Esophagus muscularis mucosa (tissue), 4 donors: ENCODE data around the gene PAIP1. TPM values are rescaled to one million over a fixed set of nuclear protein-coding genes. Genes with fewer than 3 reads are reported as not detected.
A peak's percentile ranks its signal among the peaks of the same experiment; 100 is the strongest.
"Not testable (repeated sequence)": the region's sequence is repeated elsewhere in the genome, so short reads cannot be mapped to it uniquely, and the experiment has no call there.

ENCODE experiments used
- DNase-seq: peaks from one replicate; pipeline ENCODE4 v3.0.0-alpha.2; 2017; ENCODE audit errors: extremely low spot score
- H3K27ac ChIP-seq, 4 donors: fragments of 200-600 bp; sonication (generic); replicated peaks in 1 of 4; 1 replicate in 3 of 4; 2 replicates in 1 of 4; pipeline ENCODE4 v1.5.1; 2016 to 2019; ENCODE audit warnings: mild to moderate bottlenecking in 1 of 4
- H3K27me3 ChIP-seq, 4 donors: fragments of 200-600 bp; sonication (generic); one replicate each; pipeline versions ENCODE4 v1.5.1 to v1.6.0; 2016 to 2019
- H3K36me3 ChIP-seq, 4 donors: fragments of 200-600 bp; sonication (generic); one replicate each; pipeline ENCODE4 v1.5.1; 2016 to 2019
- H3K4me1 ChIP-seq, 4 donors: fragments of 200-600 bp; sonication (generic); one replicate each; pipeline ENCODE4 v1.5.1; 2016 to 2019
- H3K4me3 ChIP-seq, 4 donors: fragments of 200-600 bp; sonication (generic); 1 replicate in 2 of 4; 2 replicates in 2 of 4; pipeline ENCODE4 v1.5.1; 2016 to 2019; ENCODE audit warnings: mild to moderate bottlenecking in 4 of 4, moderate library complexity in 1 of 4
- H3K9me3 ChIP-seq, 4 donors: fragments of 200-600 bp; sonication (generic); 1 replicate in 3 of 4; 2 replicates in 1 of 4; pipeline ENCODE4 v1.5.1; 2016 to 2019
- CTCF ChIP-seq, 3 experiments: fragments of 200-600 bp in 2 of 3; fragments of 450-650 bp in 1 of 3; sonication (generic) in 2 of 3; IDR thresholded peaks; one replicate each; pipeline ENCODE4 v1.5.1; 2017 to 2019; ENCODE audit warnings: antibody characterized with exemption in 3 of 3, mild to moderate bottlenecking in 2 of 3, moderate library complexity in 1 of 3
- EP300 ChIP-seq: sonication (generic); formaldehyde crosslinking; IDR thresholded peaks from one replicate; pipeline ENCODE4 v1.6.1; 2017; ENCODE audit warnings: antibody characterized with exemption
- POLR2A ChIP-seq: fragments of 450-650 bp; IDR thresholded peaks from one replicate; pipeline ENCODE4 v1.6.1; 2017; ENCODE audit warnings: antibody characterized with exemption, moderate library complexity, mild to moderate bottlenecking, low read depth
- POLR2AphosphoS5 ChIP-seq, 2 donors: sonication (generic); formaldehyde crosslinking; IDR thresholded peaks; one replicate each; pipeline ENCODE4 v1.6.1; 2017; ENCODE audit warnings: antibody characterized with exemption in 2 of 2
- WGBS: methylation state at CpG from one replicate; pipeline ENCODE4 v1.1.5; 2018; 5-methylcytosine and 5-hydroxymethylcytosine counted together
- intact Hi-C: fragments of 100-400 bp; cut with DNase I; formaldehyde crosslinking; loops from one replicate; pipeline ENCODE4 v1.15.1; 2023
- total RNA-seq, 4 donors: library from RNA; depleted of rRNA; stranded (reverse); fragments of >200 nt; gene quantifications; one replicate each; pipeline versions ENCODE4 v1.1.0 to v1.2.1, GENCODE V29; 2016

PAIP1 gene
- total RNA-seq, 4 donors from 2014 or later: 81.4 to 135 (median 106) TPM

GRCh38 chr5:43514816-43515677, 41.8 kb downstream of the PAIP1 start, which contains the start of gene C5orf34:
Gene C5orf34, minus strand, starts transcription at chr5:43515148. Its CDS starts 5,809 bp downstream, at chr5:43509339.
- TF ChIP-seq CTCF (IDR thresholded peaks at IDR 0.05) (peak in 2 of 3 experiments; percentile 3 to 6), POLR2AphosphoS5 (IDR thresholded peaks at IDR 0.05) (peak; percentile 88 to 93), EP300 (no peak), POLR2A (peak; percentile 25)
- no peaks in the 10 kb centered on the region for H3K36me3 ChIP-seq
- peak within 1 kb of the TSS; percentile 63 to 75 (median 68) for H3K4me3 ChIP-seq
- under 1% methylated on average over 35 of the region's 35 CpGs for WGBS
- no peaks in the 10 kb centered on the region for H3K27me3 ChIP-seq
- intact Hi-C loops: no loop called here
- no peaks in the 10 kb centered on the region for H3K9me3 ChIP-seq
- peak within 1 kb of the TSS; percentile 85 to 87 (median 86) for H3K27ac ChIP-seq
- DNase-seq: peak; percentile 98
- H3K4me1 ChIP-seq: peaks cover 8 to 25% (median 20%) of the 10 kb centered on the region in 4 donors

- no peak for DNase-seq
- intact Hi-C loops: no loop called here
- H3K27ac ChIP-seq: peak overlapping the region; percentile 85 to 87 (median 86)
- 0% methylated on average over 6 of the region's 6 CpGs for WGBS
- H3K4me1 ChIP-seq: peaks cover 8 to 25% (median 20%) of the 10 kb centered on the region in 4 donors
- H3K27me3 ChIP-seq: no peaks in the 10 kb centered on the region
- TF ChIP-seq POLR2AphosphoS5 (IDR thresholded peaks at IDR 0.05) (no peak), CTCF (IDR thresholded peaks at IDR 0.05) (no peak), EP300 (no peak), POLR2A (no peak)
- peak overlapping the region; percentile 63 to 75 (median 68) for H3K4me3 ChIP-seq
- no peaks in the 10 kb centered on the region for H3K9me3 ChIP-seq
- H3K36me3 ChIP-seq: no peaks in the 10 kb centered on the region
Observed at GRCh38 chr5:43514471-43514815, 42.4 kb downstream of the PAIP1 start.

GRCh38 chr5:43514025-43514424, 42.9 kb downstream of the PAIP1 start:
- Histone ChIP-seq H3K9me3 (no peaks in the 10 kb centered on the region), H3K4me3 (peak overlapping the region; percentile 63 to 75 (median 68)), H3K4me1 (peaks cover 8 to 25% (median 20%) of the 10 kb centered on the region in 4 donors), H3K36me3 (no peaks in the 10 kb centered on the region), H3K27ac (peak overlapping the region in 2 of 4 donors; percentile 86 to 87), H3K27me3 (no peaks in the 10 kb centered on the region)
- TF ChIP-seq EP300 (no peak), CTCF (IDR thresholded peaks at IDR 0.05) (no peak), POLR2AphosphoS5 (IDR thresholded peaks at IDR 0.05) (no peak), POLR2A (no peak)
- intact Hi-C loops: no loop called here
- WGBS: 19% methylated on average over 4 of the region's 4 CpGs
- no peak for DNase-seq

GRCh38 chr5:43511062-43511461, 45.8 kb downstream of the PAIP1 start:
- intact Hi-C loops, DNase-seq, H3K4me3 ChIP-seq, H3K9me3 ChIP-seq, H3K27ac ChIP-seq, H3K27me3 ChIP-seq: not testable (repeated sequence)
- H3K4me1 ChIP-seq: peaks cover 8 to 24% (median 20%) of the 10 kb centered on the region in 4 donors
- peaks cover 0 to 11% (median under 1%) of the 10 kb centered on the region in 4 donors for H3K36me3 ChIP-seq
- WGBS: no CpG with 5 or more reads among the region's 36 CpGs

- no peak for TF ChIP-seq CTCF (IDR thresholded peaks at IDR 0.05)
- TF ChIP-seq POLR2AphosphoS5 (IDR thresholded peaks at IDR 0.05): no peak
- no peak for TF ChIP-seq EP300
- no peak for TF ChIP-seq POLR2A
- H3K4me1 ChIP-seq: no peaks in the 10 kb centered on the region
- H3K4me3 ChIP-seq: no peak overlapping the region
- no peak for DNase-seq
- 89% methylated on average over 2 of the region's 2 CpGs for WGBS
- H3K36me3 ChIP-seq: peaks cover 0 to 5% (median 0%) of the 10 kb centered on the region in 4 donors
- H3K27ac ChIP-seq: no peak overlapping the region
- H3K27me3 ChIP-seq: no peaks in the 10 kb centered on the region
- H3K9me3 ChIP-seq: no peaks in the 10 kb centered on the region
- intact Hi-C loops: no loop called here
Observed at GRCh38 chr5:43498581-43498980, 58.3 kb downstream of the PAIP1 start.
